KMS-11 (cell line): ENCODE measurements around the gene AVPR2.
A peak's percentile ranks its signal among the peaks of the same experiment; 100 is the strongest.

ENCODE experiments used
- H2AFZ ChIP-seq: fragments of 200-600 bp; sonication (generic); 2 replicates; pipeline ENCODE4 v1.6.1; 2016; ENCODE audit warnings: antibody characterized with exemption, mixed run types, low read depth
- H3K27ac ChIP-seq: fragments of 200-600 bp; sonication (generic); 2 replicates; pipeline ENCODE4 v1.6.1; 2016; ENCODE audit warnings: mild to moderate bottlenecking, mixed run types
- H3K27me3 ChIP-seq: fragments of 200-600 bp; sonication (generic); 2 replicates; pipeline ENCODE4 v1.6.1; 2017; ENCODE audit warnings: mild to moderate bottlenecking, low read depth, mixed run types, moderate library complexity; ENCODE audit not compliant: insufficient read depth
- H3K36me3 ChIP-seq: fragments of 200-600 bp; sonication (generic); 2 replicates; pipeline ENCODE4 v1.6.1; 2017; ENCODE audit warnings: mild to moderate bottlenecking, mixed run types; ENCODE audit not compliant: insufficient read depth
- H3K4me1 ChIP-seq: fragments of 200-600 bp; sonication (generic); 2 replicates; pipeline ENCODE4 v1.6.1; 2016; ENCODE audit warnings: mild to moderate bottlenecking, low read depth, mixed run types; ENCODE audit not compliant: poor library complexity, severe bottlenecking
- H3K4me2 ChIP-seq: fragments of 200-600 bp; sonication (generic); 2 replicates; pipeline ENCODE4 v1.7.0; 2016; ENCODE audit warnings: mild to moderate bottlenecking, mixed run types
- H3K4me3 ChIP-seq: fragments of 200-600 bp; sonication (generic); IDR thresholded peaks from 2 replicates; pipeline ENCODE4 v1.6.1; 2017; ENCODE audit warnings: low read depth, low read length, mixed read lengths; ENCODE audit not compliant: insufficient read depth
- H3K79me2 ChIP-seq: fragments of 200-600 bp; sonication (generic); 2 replicates; pipeline ENCODE4 v1.6.1; 2016; ENCODE audit warnings: low read depth, mixed run types; ENCODE audit not compliant: insufficient read depth
- H3K9ac ChIP-seq: fragments of 200-600 bp; sonication (generic); 2 replicates; pipeline ENCODE4 v1.6.1; 2016; ENCODE audit warnings: mild to moderate bottlenecking, mixed run types
- H4K20me1 ChIP-seq: fragments of 200-600 bp; sonication (generic); 2 replicates; pipeline ENCODE4 v1.6.1; 2016; ENCODE audit warnings: mild to moderate bottlenecking, mixed run types; ENCODE audit not compliant: insufficient read depth
- TF ChIP-seq, protein P1 (sequence below): fragments of 200-600 bp; sonication (generic); conservative IDR thresholded peaks from 2 replicates; pipeline ENCODE4 v1.6.1; 2017; ENCODE audit warnings: low read depth, mild to moderate bottlenecking, antibody characterized with exemption, low read length, moderate library complexity, mixed read lengths

Gene AVPR2

DNA sequence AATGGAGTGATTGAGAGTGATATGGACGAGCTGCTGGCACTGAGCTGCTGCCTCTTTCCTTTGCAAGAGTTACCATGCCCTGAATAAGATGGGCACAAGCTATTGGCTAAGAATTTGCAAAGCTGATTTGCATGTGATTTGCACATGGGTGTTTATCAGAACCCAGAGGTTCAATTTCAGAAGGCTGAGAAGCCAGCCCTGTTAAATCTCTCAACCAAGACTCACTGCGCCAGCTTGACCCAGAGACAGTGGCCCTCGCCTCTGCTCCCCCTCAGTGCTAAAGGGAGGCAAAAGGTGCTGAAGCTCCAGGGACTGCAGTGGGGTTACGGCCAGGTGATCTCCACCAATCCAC lies 20.9 kb downstream of the AVPR2 start:
- no peaks in the 10 kb centered on the region for H3K36me3 ChIP-seq
- H3K9ac ChIP-seq = peak overlapping the region; percentile 90
- H4K20me1 ChIP-seq = no peaks in the 10 kb centered on the region
- peak overlapping the region; percentile 94 for H3K4me2 ChIP-seq
- H3K27ac ChIP-seq = peak overlapping the region; percentile 95
- H3K4me1 ChIP-seq = peaks cover 21% of the 10 kb centered on the region
- H3K27me3 ChIP-seq = no peaks in the 10 kb centered on the region
- H3K4me3 ChIP-seq = no peak overlapping the region
- H3K79me2 ChIP-seq = peaks cover 43% of the 10 kb centered on the region
- H2AFZ ChIP-seq = no peak overlapping the region
- TF ChIP-seq, protein P1, sequence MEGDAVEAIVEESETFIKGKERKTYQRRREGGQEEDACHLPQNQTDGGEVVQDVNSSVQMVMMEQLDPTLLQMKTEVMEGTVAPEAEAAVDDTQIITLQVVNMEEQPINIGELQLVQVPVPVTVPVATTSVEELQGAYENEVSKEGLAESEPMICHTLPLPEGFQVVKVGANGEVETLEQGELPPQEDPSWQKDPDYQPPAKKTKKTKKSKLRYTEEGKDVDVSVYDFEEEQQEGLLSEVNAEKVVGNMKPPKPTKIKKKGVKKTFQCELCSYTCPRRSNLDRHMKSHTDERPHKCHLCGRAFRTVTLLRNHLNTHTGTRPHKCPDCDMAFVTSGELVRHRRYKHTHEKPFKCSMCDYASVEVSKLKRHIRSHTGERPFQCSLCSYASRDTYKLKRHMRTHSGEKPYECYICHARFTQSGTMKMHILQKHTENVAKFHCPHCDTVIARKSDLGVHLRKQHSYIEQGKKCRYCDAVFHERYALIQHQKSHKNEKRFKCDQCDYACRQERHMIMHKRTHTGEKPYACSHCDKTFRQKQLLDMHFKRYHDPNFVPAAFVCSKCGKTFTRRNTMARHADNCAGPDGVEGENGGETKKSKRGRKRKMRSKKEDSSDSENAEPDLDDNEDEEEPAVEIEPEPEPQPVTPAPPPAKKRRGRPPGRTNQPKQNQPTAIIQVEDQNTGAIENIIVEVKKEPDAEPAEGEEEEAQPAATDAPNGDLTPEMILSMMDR = no peak

DNA sequence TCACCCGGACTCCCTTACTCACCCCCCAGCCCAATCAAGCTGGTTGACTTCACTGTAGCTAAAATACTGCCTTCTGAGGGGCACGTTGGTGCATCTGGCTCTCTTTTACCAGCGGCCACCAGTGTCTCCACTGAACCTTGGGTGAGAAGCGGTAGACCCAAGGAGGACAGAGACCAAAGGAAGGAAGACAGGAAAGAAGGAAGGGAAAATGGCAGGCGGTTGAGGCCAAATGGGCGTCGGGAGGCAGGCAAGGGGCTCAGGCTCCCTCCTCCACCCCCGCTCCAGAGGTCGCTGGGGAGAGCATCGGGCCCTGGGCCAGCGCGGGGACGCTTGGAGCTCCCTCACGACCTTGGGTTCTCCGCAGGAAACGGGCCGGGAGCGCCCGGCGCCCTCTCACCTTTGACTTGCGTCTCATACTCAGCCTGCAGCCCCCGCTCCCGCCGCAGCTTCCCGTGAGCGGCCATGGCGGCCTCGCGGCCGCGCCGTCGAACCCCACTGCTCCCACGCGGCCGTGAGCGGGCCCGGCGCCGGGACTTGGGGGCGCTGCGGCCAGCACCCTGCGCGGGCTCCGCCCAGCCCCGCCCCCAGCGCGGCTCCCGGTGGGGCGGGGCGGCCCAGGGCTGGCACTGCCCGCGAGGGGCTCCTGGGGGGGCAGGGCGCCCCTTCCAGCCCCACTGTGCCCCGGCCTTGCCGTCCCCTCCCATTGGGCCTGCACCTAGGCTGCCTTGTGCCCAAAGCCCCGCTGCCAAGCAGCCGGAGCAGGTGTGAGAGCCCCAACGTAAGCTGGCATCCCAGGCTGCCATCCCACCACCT lies 21.5 kb downstream of the AVPR2 start, which contains the start of gene ARHGAP4:
TSS of gene ARHGAP4 (minus strand) at position 526 of the 813 bp plus-strand sequence. CDS start at position 464, 62 bp downstream.
- Histone ChIP-seq H3K27me3 (no peaks in the 10 kb centered on the region), H3K27ac (peak within 1 kb of the TSS; percentile 95), H2AFZ (no peak within 1 kb of the TSS), H3K4me3 (no peak within 1 kb of the TSS), H3K9ac (peak within 1 kb of the TSS; percentile 90), H3K4me2 (peak within 1 kb of the TSS; percentile 94), H3K79me2 (peaks cover 43% of the 10 kb centered on the region), H4K20me1 (no peaks in the 10 kb centered on the region), H3K36me3 (no peaks in the 10 kb centered on the region), H3K4me1 (peaks cover 21% of the 10 kb centered on the region)
- TF ChIP-seq, protein P1 = no peak

DNA sequence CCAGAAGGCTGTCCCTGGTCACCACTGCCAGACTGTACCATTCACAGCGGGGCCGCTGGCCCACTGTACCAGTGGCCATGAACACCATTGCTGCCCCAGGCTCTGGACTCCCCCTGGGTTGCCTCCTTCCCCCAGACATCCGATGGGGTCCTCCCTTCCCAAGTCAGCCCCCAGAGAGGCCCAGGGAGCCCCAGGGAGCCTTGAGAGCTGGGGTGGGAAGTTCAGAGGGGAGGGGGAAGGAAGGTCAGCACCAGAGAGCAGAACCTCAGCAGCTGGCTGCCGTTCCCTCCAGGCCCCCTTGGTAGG lies 22.0 kb downstream of the AVPR2 start:
- TF ChIP-seq, protein P1 = no peak
- peaks cover 43% of the 10 kb centered on the region for H3K79me2 ChIP-seq
- H3K4me2 ChIP-seq = peak overlapping the region; percentile 86
- no peak overlapping the region for H2AFZ ChIP-seq
- H3K4me3 ChIP-seq = no peak overlapping the region
- H3K36me3 ChIP-seq = no peaks in the 10 kb centered on the region
- H4K20me1 ChIP-seq = no peaks in the 10 kb centered on the region
- peak overlapping the region; percentile 90 for H3K9ac ChIP-seq
- no peaks in the 10 kb centered on the region for H3K27me3 ChIP-seq
- peaks cover 21% of the 10 kb centered on the region for H3K4me1 ChIP-seq
- H3K27ac ChIP-seq = peak overlapping the region; percentile 95

DNA sequence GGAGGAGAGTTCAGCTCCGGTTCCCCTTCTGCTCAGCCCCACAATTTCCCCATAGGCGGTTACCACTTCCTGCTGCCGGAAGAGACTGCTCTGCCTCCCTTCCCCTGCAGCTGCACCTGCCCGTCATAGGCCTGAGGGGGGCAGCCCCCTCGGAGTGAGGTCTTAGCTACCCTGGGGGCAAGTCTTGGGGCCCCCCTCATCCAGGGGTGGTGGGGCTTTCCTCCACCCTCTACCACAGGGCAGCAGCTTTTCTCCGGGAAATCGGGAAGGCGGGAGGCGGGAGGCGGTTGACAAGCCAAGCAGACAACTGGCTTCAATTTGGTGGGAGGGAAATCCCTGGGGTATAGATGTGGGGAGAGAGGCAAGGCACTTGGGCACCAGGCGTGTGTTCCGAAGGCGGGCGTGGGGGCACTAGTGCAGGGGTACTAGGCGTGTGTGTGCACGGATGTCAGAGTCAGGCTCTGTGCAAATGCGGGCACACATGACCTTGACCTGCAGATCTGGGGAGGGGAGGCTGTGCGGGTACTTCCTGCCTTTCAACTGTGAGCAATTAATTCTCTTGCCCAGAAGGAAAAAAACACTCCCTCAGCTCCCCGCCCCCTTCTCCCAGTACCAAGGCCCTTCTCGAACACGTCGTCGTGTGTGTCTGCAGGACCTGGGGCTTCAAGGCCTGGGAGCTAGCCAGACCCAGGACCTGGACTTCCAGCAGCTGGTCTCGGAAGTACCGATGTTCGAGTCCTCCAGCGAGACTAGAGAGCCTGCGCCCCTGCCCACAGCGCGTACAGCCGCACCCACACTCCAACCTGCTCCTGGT lies 22.6 kb downstream of the AVPR2 start:
- Histone ChIP-seq H3K27ac (peak overlapping the region; percentile 95), H3K9ac (peak overlapping the region; percentile 90), H2AFZ (no peak overlapping the region), H3K4me2 (peak overlapping the region; percentile 86), H3K36me3 (no peaks in the 10 kb centered on the region), H3K27me3 (no peaks in the 10 kb centered on the region), H3K4me3 (no peak overlapping the region), H3K4me1 (peaks cover 21% of the 10 kb centered on the region), H3K79me2 (peaks cover 37% of the 10 kb centered on the region), H4K20me1 (no peaks in the 10 kb centered on the region)
- TF ChIP-seq, protein P1 = 0 out of 2 replicates have a peak, but pooled peaks have one; percentile 10
